GM19438 (cell line): ENCODE measurements around the gene TBC1D9B.
"Not testable (repeated sequence)": the region's sequence is repeated elsewhere in the genome, so short reads cannot be mapped to it uniquely, and the experiment has no call there.

ENCODE experiments used
- ATAC-seq: cut with Tn5 transposase; IDR thresholded peaks from one replicate; pipeline ENCODE4 v1.9.1; 2021; ENCODE audit warnings: low read depth; ENCODE audit not compliant: unreplicated experiment

TBC1D9B gene

DNA sequence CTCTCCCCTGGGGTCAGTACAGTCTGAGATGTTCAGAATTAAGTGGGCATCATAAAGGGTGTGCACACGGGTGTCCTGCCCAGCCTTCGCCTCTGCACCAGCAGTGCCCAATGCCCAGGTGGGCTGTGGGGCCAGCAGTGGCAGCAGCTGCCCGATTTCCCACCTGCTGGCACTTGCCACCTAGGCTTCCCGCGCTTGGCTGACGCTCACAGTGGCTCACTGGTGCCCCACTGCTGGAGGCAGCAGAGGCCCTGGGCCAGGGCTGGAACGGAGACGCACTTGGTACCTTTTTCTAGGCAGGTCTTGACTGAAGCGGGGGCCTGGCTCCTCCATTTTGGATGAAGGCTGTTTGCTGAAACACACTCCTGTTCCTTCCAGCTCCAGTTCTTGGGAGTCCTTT is 66.1 kb downstream of the TBC1D9B start:
- no peak for ATAC-seq

DNA sequence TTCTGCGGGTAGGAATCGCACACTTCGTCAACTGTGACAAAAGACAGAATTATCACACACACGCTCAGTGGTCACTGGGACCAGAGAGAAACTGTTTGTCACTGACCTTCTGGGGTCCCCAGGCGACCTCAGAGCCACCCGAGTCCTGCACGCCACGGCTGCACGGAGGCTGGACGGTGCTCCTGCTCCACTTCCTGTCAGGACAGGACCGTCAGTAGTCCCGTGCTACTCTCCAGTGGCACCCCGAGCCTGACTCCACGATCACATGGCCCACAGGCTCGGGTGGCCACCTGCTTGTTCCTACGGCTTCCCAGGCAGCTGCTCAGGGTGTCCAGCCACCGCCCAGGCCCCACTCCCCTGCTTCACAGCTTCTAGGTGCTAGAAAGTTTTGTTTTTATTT is 66.9 kb downstream of the TBC1D9B start:
- ATAC-seq, result no peak

DNA sequence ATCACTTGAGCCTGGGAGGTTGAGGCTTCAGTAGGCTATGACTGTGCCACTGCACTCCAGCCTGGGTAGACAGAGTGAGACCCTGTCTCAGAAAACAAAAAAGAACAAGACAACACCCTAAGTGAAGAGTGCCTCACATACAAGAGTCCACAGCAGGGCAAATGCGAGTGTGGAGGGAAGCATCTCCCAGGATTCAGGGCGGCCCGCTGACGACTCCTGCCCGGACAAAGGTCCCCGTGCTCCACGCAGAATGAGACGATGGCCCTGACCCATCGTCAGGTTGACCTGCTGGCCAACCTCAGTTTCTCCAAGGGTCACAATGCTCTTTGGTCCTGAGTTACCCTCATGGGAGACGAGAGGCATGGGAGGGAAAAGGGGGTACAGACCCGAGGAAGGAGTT is 67.4 kb downstream of the TBC1D9B start:
- ATAC-seq, result no peak

DNA sequence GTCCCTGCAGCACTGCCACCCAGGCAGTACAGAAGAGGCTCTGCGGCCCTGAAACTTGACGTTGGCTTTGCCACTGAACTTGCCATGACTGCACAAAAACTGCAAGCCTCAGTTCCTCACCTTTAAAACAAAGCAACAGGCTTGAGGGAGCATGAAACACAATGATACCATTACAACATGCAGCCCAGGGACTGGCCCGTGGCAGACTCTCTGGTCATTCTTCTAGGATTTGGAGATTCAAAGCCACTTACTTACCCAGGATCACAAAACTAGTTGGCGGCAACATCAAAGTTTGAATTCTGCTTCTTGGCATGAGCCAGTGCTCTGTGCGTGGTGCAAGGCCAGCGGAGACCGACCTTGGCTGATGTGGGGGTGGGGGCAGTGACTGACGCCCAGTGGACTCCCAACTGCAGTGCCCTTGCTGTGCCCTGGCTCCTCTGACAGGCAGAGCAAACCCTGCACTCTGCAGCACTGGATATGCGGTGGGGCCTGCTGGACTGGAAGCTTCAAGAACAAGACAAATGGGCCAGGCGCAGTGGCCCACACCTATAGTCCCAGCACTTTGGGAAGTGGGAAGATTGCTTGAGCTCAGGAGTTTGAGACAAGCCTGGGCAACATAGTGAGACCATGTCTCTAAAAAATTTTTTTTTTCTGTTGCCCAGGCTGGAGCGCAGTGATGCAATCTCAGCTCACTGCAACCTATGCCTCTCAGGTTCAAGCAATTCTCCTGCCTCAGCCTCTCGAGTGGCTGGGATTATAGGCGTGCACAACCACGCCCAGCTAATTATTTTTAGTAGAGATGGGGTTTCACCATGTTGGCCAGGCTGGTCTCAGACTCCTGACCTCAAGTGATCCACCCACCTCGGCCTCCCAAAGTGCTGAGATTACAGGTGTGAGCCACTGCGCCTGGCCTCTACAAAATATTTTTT is 68.1 kb downstream of the TBC1D9B start:
- no peak for ATAC-seq

DNA sequence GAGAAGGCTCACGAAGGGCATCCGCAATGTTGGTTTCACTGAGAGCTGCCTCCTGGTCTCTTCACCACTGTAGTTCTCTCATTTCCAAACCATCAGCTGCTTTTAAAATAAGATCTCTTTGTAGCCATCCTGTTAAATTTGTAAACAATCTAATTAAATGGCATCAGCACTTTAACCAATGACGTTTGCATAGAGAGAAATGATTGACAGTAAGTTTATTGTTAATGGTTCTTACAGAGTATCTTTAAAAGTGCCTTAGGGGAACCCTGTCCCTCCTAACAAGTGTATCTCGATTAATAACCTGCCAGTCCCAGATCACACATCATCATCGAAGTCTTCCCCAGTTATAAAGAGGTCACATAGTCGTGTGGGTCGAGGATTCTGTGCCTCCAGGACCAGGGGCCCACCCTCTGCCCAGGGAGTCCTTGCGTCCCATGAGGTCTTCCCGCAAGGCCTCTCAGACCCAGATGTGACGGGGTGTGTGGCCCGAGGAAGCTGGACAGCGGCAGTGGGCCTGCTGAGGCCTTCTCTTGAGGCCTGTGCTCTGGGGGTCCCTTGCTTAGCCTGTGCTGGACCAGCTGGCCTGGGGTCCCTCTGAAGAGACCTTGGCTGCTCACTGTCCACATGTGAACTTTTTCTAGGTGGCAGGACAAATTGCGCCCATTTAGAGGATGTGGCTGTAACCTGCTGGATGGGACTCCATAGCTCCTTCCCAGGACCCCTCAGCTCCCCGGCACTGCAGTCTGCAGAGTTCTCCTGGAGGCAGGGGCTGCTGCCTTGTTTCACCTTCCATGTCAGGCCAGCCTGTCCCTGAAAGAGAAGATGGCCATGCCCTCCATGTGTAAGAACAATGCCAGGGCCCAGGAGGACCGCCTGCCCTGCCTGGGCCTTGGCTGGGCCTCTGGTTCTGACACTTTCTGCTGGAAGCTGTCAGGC is 70.4 kb downstream of the TBC1D9B start:
- no peak for ATAC-seq

DNA sequence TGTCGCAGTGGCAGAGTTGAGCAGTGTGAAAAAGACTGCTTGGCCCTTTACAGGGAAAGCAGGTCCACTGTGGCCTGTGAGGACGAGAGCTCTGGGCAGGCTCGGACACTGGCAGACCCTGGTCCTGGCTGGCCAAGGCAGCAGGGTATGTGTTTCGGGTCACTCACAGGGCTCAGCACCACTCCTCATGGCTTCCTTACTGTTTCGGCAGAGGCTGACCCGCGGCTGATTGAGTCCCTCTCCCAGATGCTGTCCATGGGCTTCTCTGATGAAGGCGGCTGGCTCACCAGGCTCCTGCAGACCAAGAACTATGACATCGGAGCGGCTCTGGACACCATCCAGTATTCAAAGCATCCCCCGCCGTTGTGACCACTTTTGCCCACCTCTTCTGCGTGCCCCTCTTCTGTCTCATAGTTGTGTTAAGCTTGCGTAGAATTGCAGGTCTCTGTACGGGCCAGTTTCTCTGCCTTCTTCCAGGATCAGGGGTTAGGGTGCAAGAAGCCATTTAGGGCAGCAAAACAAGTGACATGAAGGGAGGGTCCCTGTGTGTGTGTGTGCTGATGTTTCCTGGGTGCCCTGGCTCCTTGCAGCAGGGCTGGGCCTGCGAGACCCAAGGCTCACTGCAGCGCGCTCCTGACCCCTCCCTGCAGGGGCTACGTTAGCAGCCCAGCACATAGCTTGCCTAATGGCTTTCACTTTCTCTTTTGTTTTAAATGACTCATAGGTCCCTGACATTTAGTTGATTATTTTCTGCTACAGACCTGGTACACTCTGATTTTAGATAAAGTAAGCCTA is 71.3 kb downstream of the TBC1D9B start:
- no peak for ATAC-seq

DNA sequence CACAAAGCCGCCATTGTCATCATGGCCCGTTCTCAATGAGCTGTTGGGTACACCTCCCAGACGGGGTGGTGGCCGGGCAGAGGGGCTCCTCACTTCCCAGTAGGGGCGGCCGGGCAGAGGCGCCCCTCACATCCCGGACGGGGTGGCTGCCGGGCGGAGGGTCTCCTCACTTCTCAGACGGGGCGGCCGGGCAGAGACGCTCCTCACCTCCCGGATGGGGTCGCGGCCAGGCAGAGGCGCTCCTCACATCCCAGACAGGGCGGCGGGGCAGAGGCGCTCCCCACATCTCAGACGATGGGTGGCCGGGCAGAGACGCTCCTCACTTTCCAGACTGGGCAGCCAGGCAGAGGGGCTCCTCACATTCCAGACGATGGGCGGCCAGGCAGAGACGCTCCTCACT is 72.8 kb downstream of the TBC1D9B start:
- not testable (repeated sequence) for ATAC-seq

DNA sequence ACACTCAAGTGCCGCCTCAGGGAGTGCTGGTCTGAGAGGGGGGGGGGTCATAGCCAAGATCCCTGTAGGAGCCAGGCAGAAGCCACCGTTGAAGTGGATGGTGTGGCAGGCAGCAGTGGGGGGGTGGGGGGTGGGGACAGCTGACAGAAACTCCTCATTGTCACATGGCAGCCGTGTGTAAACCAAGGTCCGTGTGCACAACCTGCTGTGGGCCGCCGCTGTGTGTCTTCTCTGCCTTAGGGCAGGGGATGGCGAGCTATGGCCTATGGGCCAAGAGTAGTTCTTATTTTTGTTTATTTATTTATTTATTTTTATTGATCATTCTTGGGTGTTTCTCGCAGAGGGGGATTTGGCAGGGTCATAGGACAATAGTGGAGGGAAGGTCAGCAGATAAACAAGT is 73.6 kb downstream of the TBC1D9B start:
- ATAC-seq, result no peak

DNA sequence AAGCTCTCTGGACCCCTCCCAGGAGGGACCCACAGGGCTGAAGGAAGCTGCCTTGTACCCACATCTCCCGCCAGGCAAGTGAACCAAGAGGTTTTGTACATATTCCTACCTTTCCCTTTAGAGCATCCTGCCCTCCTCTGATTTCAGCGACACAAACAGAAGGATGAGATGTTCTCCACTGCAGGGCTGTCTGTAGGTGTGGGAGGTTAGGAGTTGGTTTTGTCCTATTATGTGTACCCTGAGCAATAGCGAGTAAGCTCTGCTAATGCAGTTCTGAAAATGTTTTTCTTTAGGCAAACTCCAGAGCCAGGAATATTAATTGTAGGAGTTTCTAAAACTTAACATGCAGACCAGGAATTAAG is 74.0 kb downstream of the TBC1D9B start:
- no peak for ATAC-seq

DNA sequence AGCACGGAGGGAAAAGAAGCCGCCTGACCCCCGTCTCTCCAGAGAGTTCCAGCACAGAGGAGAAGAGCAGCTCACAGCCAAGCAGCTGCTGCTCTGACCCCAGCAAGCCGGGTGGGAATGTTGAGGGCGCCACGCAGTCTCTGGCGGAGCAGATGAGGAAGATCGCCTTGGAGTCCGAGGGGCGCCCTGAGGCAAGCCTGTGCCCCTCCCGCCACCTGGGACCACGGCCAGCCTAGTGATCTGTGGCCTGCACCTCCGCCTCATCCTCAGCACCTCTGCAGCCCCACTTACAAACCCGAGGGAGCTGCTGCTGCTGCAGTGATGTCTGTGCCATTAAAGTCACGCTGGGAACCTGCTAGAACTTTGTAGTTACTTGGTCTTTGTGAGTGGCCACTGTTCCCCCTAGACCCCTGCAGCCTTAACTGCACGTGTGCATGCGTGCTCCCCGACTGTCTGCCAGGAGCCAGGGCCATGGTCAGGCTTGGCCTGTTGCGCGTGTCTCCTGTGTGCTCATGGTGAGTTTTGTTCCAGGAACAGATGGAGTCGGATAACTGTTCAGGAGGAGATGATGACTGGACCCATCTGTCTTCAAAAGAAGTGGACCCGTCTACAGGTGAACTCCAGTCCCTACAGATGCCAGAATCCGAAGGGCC is 74.5 kb downstream of the TBC1D9B start:
- no peak for ATAC-seq

DNA sequence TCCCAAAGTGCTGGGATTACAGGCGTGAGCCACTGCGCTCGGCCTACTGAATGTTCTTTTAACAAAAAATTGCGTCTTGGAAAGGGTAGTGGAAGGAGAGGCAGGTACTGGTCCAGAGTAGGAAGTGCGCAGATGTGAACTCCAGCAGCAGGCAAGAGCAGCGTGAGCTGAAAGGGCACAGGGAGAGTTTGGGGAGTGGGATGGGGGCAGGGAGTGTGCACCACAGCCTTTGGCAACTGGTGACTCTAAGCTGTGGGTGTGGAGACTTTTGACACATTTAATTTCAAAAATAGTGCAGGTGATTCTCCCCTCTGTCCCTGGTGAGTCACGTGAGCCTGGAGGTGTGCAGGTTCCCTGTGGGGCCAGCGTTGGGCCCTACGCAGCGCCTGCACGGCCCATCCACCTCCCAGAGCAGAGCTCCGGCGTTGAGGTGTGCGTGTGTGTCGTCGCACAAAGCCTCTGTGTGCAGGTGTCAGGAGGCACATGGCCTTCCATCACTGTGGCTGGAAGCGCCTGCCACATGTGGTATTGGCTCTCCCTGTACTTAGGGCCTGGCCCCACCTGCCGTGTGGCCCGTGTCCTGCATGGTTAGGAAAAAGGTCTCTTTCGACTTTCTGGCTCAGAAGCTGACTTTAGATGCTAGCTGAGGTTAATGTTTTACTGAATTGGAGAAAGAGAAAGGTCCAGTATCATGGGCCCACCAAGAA is 75.5 kb downstream of the TBC1D9B start:
- no peak for ATAC-seq

DNA sequence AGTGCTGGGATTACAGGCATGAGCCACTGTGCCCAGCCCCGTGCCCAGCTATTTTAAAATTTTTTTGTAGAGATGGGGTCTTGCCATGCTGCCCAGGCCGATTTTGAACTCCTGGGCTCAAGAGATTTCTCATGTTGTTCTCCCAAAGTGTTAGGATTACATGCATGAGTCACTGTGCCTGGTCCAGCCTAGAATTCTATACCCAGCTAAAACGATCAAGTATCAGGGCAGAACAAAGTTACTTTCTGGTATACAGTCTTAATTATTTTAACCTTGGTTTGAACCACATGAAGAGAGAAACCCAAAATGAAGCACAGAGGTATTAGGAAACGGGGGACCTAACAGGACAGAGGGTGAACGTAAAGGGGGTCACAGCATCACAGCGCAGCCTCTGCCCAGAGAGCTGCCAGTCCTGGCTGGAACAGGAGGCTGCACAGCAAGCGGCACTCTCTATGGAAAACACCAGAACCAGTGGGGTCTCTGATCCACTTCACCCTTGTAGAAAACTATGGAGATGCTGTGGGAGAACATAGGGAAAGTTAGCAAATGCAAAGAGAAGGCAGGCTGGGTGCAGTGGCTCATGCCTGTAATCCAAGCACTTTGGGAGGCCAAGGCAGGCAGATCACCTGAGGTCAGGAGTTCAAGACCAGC is 76.8 kb downstream of the TBC1D9B start:
- ATAC-seq, result no peak

DNA sequence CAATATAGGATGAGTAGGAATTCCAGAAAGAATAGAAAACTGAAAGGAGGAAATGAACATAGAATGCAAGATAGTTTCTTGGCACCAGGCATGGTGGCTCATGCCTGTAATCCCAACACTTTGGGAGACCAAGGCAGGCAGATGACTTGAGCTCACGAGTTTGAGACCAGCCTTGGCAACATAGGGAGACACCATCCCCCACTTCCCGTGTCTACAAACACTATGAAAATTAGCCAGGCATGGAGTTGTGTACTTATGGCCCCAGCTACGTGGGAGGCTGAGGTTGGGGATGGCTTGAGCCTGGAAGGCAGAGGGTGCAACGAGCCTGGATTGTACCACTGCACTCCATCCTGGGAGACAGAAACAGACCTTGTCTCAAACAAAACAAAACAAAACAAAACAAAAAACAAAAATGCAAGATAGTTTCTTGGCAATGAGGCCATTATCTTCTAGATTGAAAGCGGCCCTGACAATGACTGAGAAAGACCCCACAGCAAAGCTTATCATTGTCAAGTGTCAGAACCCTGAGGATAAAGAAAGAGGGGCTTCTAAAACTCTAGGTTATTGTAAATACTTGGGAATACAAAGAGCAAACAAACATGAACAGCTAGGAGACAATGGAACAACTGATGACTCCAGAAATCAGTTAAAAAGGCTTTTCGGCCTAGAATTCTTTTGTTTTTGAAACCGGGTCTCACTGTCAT is 77.8 kb downstream of the TBC1D9B start:
- no peak for ATAC-seq

DNA sequence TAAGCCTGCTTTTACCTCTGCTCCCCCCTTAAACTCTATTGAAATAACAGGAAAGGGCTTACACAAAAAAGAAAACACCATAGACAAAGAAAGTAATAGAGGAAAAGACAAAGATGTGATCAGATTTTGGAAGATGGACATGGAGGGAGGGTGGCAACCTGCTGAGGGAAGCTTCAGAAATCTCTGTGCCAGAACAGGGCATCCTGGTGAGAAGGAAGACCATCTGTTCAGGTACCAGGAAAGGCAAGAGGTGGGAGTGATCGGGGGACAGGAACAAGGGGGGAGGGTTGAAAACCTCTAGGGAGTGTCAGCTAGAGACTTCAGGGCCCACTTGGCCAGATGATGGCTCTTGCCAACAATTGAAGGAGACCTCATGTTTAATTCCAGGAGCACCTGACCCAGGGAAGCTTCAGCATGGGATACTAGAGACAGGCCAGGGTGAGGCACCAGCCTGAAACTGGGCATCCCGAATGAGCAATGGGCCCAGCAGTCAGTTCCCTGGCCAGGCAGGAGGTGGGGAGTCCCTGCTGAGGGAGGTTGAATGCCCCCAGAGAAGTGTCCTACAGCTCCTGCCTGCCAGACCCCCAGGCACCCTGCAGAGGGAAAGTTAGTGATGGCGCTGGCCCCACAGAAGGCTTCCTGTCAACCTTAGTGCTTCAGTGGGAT is 78.8 kb downstream of the TBC1D9B start:
- ATAC-seq, result no peak

DNA sequence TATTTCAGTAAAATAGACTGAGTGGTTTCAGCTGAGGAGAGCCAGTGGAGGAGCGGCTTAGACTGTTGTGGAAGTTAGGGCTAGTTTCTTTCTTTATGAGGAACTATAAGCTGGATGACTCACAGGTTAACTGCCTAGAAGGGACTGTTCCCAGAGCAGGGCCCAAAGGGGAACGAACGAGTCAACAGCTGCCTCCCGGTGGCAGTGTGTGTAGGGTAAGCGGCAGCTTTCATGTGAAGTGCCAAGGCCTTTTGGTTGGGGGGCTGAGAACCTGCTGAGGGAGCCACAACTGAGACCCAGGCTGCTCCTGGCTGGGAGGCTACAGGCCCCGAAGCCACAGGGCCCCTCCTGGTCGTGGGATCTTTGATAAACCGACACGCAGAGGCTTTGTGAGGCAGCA is 80.0 kb downstream of the TBC1D9B start:
- ATAC-seq, result no peak

DNA sequence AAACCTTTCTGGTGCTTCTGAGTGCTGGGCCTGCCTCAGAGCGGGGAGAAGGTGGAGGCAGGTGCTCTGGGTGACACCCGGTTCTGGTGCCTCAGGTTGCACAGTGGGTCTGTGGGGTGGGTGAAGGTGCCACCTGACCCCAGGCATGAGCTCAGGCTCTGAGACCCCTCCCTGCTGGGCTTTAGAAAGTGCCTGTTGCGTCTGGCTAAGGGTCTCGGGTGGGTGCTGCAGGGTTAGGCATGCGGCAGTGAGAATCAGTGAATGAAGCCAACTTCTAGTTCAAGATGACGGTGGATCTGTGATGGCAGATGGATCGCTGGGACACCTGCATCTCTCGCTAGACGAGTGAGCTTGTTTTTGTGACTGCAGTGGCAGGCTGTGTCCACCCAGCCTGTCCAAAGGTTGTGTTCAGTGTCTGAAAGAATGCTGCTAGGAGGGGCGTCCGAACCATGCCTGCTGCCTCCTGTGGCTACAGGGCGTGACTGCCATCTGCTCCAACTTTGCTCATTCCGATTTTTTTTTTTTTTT is 82.0 kb downstream of the TBC1D9B start:
- ATAC-seq, result no peak

DNA sequence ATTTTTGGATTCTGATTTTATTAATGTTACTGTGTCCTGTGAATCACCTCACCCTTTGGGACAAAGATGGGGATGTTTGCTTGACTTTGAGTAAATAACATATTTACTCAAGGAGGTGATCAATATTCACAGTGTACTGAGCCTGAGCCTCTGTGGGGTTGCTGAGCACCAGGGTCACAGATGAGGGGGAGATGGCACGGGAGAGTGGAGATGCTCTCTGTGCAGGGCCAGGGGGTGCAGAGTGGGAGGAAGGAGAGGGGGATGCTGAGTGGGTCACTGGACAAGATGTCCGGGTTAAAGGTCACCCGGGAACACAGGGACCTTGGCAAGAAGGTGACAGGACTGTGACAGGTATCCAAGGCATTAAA is 83.0 kb downstream of the TBC1D9B start:
- ATAC-seq, result no peak
